Measurements from ENCODE around the gene OR13C8.
"Not testable (repeated sequence)": the region's sequence is repeated elsewhere in the genome, so short reads cannot be mapped to it uniquely, and the experiment has no call there.

The OR13C8 gene

GRCh38 chr9:104568868-104569267 is at the start of gene OR13C8:
Gene OR13C8, plus strand, starts transcription at chr9:104569168. Its CDS starts 0 bp downstream, at chr9:104569168.
- no peak for DNase-seq

- not testable (repeated sequence) for DNase-seq
Observed at GRCh38 chr9:104520241-104520640, 48.7 kb upstream of the OR13C8 start.

GRCh38 chr9:104527109-104527508 is 41.9 kb upstream of the OR13C8 start, which contains the start of gene OR13C4:
Gene OR13C4, minus strand, starts transcription at chr9:104527209. Its CDS starts 0 bp downstream, at chr9:104527209.
- DNase-seq: no peak

- DNase-seq: no peak
Observed at GRCh38 chr9:104536756-104537155, 32.2 kb upstream of the OR13C8 start, which contains the start of gene OR13C3. Gene OR13C3, minus strand, starts transcription at chr9:104536856. Its CDS starts 133 bp downstream, at chr9:104536723.

GRCh38 chr9:104539275-104539674 is 29.7 kb upstream of the OR13C8 start:
- DNase-seq: no peak

GRCh38 chr9:104544644-104545043 is 24.3 kb upstream of the OR13C8 start:
- no peak for DNase-seq

- no peak for DNase-seq
Observed at GRCh38 chr9:104553261-104553660, 15.7 kb upstream of the OR13C8 start.

- no peak for DNase-seq
Observed at GRCh38 chr9:104555521-104555920, 13.4 kb upstream of the OR13C8 start.

GRCh38 chr9:104556830-104557634 is 11.9 kb upstream of the OR13C8 start:
- DNase-seq: no peak

- no peak for DNase-seq
Observed at GRCh38 chr9:104564358-104564757, 4.6 kb upstream of the OR13C8 start.

GRCh38 chr9:104572612-104573011 is 3.6 kb downstream of the OR13C8 start:
- DNase-seq: no peak

GRCh38 chr9:104575456-104575855 is 6.5 kb downstream of the OR13C8 start:
- DNase-seq: no peak

- DNase-seq: no peak
Observed at GRCh38 chr9:104577263-104577662, 8.3 kb downstream of the OR13C8 start.

- no peak for DNase-seq
Observed at GRCh38 chr9:104580562-104580961, 11.6 kb downstream of the OR13C8 start.

- DNase-seq: no peak
Observed at GRCh38 chr9:104586496-104587180, 17.7 kb downstream of the OR13C8 start.

GRCh38 chr9:104589626-104590025 is 20.7 kb downstream of the OR13C8 start:
- DNase-seq: no peak

- not testable (repeated sequence) for DNase-seq
Observed at GRCh38 chr9:104598749-104599148, 29.8 kb downstream of the OR13C8 start.

GRCh38 chr9:104599313-104599712 is 30.3 kb downstream of the OR13C8 start, which contains the start of gene OR13C5:
Gene OR13C5, minus strand, starts transcription at chr9:104599413. Its CDS starts 0 bp downstream, at chr9:104599413.
- not testable (repeated sequence) for DNase-seq

- no peak for DNase-seq
Observed at GRCh38 chr9:104604801-104605200, 35.8 kb downstream of the OR13C8 start.

- DNase-seq: not testable (repeated sequence)
Observed at GRCh38 chr9:104605527-104605926, 36.6 kb downstream of the OR13C8 start, which contains the start of gene OR13C2. Gene OR13C2, minus strand, starts transcription at chr9:104605627. Its CDS starts 0 bp downstream, at chr9:104605627.

GRCh38 chr9:104606152-104606551 is 37.2 kb downstream of the OR13C8 start:
- no peak for DNase-seq

GRCh38 chr9:104608336-104608735 is 39.4 kb downstream of the OR13C8 start:
- DNase-seq: no peak

GRCh38 chr9:104611213-104611612 is 42.2 kb downstream of the OR13C8 start:
- DNase-seq: no peak

- DNase-seq: no peak
Observed at GRCh38 chr9:104617418-104617817, 48.5 kb downstream of the OR13C8 start.

Data from 8988T (cell line).